Fibroblast of mammary gland (primary cell): ENCODE measurements around the gene ABHD11.

ENCODE experiments used
- DNase-seq: peaks from one replicate; pipeline ENCODE4 v3.0.0-alpha.2; 2010; ENCODE audit warnings: low read depth
- H3K4me3 ChIP-seq: 2 replicates; pipeline ENCODE4 v1.5.1; 2011; ENCODE audit warnings: low read depth, mild to moderate bottlenecking, low read length, moderate library complexity; ENCODE audit not compliant: control insufficient read depth
- TF ChIP-seq, protein P1 (sequence below): conservative IDR thresholded peaks from 2 replicates; pipeline ENCODE4 v1.5.1; 2011; ENCODE audit warnings: low read depth, low read length, inconsistent platforms; ENCODE audit not compliant: control insufficient read depth, insufficient read depth

ABHD11 gene

DNA sequence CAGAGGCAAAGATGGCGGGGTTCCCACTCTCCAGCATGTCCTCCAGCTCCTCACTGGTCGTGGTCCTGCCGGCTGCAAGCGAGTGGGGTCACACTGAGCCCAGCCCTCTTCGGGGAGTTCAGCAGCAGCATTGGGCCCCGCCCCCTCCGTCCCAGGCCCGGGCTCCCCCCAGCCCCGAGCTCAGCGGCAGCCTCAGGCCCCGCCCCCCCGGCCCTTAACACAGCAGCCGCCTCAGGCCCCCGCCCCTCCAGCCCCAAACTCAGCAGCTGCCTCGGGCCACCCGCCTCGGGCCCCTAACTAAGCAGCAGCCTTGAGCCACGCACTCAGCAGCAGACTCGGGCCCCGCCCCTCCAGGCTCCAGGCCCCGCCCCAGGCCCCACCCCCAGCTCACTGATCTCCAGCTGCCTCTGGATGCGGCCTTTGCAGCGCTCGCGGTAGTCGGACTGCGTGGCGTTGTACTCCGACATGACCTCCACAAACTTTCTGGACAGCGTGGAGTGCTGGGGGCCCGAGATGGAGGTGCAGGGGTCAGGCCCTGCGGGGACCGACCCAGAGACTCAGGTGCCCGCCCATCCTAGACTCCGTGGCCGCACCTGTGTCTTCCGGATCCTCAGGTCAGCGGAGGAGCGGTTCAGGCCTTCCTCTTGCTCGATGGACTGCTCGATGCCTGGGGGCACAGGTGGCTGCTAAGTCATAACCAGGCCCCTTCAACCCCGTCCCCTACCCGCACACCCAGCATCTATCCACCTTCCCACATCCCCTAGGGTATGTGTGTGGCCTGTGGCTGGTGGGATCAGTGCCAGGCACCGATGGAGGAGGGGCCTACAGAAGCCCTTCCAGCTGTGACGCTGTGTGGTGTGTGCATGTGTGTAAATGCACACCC is 34.6 kb downstream of the ABHD11 start:
- H3K4me3 ChIP-seq, result no peak overlapping the region
- TF ChIP-seq, protein P1, sequence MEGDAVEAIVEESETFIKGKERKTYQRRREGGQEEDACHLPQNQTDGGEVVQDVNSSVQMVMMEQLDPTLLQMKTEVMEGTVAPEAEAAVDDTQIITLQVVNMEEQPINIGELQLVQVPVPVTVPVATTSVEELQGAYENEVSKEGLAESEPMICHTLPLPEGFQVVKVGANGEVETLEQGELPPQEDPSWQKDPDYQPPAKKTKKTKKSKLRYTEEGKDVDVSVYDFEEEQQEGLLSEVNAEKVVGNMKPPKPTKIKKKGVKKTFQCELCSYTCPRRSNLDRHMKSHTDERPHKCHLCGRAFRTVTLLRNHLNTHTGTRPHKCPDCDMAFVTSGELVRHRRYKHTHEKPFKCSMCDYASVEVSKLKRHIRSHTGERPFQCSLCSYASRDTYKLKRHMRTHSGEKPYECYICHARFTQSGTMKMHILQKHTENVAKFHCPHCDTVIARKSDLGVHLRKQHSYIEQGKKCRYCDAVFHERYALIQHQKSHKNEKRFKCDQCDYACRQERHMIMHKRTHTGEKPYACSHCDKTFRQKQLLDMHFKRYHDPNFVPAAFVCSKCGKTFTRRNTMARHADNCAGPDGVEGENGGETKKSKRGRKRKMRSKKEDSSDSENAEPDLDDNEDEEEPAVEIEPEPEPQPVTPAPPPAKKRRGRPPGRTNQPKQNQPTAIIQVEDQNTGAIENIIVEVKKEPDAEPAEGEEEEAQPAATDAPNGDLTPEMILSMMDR, result no peak
- peak; percentile 39 for DNase-seq

DNA sequence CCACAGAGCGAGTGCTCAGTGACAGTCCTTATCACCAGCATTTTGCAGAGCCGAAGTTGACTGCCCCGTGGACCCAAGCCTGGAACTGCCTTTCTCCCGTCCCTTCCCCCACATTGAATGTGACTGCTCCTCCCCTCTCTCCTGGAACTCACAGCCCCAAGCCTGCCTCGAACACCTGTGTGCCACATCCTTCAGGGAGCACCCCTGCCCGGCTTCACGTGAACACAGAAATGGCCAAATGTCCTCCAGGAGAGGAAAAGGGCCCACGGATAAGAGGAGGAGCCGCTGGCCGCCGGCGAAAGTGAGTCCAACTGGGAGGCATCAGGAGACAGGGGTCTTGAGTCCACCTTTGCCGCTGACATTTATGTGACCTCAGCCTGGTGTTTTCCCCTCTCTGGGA is 35.4 kb downstream of the ABHD11 start:
- H3K4me3 ChIP-seq, result no peak overlapping the region
- TF ChIP-seq, protein P1, result no peak
- no peak for DNase-seq

DNA sequence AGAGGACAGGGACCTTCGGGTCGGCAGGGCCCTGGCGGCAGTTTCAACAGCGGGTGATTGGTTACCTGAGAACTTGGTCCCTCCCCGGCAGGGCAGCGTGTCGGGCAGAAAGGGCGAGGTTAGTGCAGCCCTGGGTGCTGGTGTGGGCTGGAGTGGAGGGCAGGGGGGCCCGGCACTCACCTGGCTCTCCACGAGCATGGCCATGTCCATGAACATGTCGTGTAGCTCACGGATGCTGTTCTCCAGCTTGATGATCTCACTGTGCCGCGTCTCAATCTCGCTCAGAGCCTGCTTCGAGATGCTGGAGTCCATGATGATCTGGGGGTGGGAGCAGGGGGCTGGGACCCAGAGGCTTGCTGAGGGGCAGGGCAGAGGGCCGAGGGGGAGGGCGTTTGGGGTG is 35.9 kb downstream of the ABHD11 start:
- TF ChIP-seq, protein P1, result no peak
- DNase-seq, result no peak
- no peak overlapping the region for H3K4me3 ChIP-seq

DNA sequence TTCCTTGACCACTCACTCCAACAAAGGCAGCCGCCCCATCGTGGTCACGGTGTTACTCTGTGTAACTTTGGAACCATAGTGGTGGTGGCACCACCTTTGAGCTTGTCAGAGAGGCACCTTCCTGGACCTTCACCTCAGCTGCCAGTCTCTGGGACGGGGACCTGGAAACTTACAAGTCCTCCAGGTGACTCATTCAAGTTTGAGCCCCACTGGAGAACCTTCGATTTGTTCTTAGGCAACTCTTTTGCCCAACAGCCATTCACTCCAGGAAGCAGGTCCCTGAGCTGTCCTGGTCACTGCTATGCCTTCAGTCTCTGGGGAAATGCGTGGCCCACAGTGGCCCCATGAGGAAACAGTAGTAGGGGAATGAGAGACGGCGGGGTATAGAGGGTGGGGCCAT is 36.4 kb downstream of the ABHD11 start:
- TF ChIP-seq, protein P1, result no peak
- DNase-seq, result no peak
- H3K4me3 ChIP-seq, result no peak overlapping the region

DNA sequence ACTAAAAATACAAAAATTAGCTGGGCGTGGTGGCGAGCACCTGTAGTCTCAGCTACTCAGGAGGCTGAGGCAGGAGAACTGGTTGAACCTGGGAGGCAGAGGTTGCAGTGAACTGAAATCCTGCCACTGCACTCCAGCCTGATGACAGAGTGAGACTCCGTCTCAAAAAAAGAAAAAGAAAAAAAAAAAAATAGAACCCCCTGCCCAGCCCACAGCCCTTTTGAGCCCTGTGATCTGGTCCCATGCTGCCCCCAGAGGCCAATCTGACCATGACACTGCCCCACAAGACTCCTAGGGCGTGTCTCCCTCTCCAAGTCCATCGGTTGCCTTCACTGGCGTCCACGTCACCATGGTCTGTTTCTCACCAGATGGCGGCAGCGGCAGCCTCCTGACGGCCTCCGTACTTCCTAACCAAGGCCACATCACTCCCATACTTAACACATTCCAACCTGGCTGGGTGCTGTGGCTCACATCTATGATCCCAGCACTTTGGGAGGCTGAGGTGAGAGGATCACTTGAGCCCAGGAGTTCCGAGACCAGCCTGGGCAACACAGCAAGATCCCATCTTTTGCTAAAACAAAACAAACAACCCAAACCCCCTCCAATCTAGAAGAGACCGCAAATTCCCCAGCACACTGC is 37.1 kb downstream of the ABHD11 start:
- TF ChIP-seq, protein P1, result peak; percentile 54
- no peak overlapping the region for H3K4me3 ChIP-seq
- DNase-seq, result peak; percentile 71

DNA sequence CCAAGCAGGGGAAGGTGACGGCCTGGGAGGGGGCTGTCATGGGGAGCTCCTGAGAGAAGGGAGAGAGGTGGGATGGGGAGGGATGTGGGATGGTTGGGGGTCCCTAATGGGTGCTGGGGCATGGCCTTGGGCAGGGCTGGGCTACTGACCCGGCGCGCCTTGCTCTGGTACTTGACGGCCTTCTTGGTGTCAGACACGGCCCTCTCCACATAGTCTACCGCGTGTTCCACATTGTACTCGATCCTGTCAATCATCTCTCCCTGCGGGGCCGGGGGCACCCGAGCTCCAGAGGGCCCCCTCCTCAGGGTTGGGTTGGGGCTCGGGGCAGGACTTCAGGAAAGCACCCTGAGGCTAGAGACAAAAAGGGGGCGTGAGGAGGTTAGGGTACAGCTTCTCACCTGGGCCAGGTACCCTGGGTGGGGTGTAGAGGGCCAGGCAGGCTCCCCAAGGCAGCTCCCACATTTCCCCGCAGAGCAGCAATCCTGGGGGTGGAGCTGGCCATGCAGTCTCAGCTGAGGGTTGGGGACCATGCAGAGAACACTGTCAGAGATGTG is 37.9 kb downstream of the ABHD11 start:
- H3K4me3 ChIP-seq, result no peak overlapping the region
- TF ChIP-seq, protein P1, result no peak
- no peak for DNase-seq
